C4-2B (cell line): ENCODE results near the gene APH1A.

Experiments used
- H3K27ac ChIP-seq: fragments of 450-650 bp; 2 replicates; pipeline ENCODE4 v1.5.1; 2017
- CTCF ChIP-seq: fragments of 450-650 bp; conservative IDR thresholded peaks from 2 replicates; pipeline ENCODE4 v1.5.1; 2017; ENCODE audit warnings: mild to moderate bottlenecking
- ZFX ChIP-seq: fragments of 450-650 bp; IDR thresholded peaks from 2 replicates; pipeline ENCODE4 v1.6.1; 2017

APH1A gene

GRCh38 chr1:150256554-150257341, 12.1 kb downstream of the APH1A start:
- H3K27ac ChIP-seq, result no peak overlapping the region
- TF ChIP-seq ZFX, result no peak
- no peak for TF ChIP-seq CTCF

GRCh38 chr1:150256198-150256553, 12.6 kb downstream of the APH1A start:
- peak; percentile 58 for TF ChIP-seq CTCF
- no peak for TF ChIP-seq ZFX
- H3K27ac ChIP-seq, result no peak overlapping the region

GRCh38 chr1:150249936-150250335, 18.9 kb downstream of the APH1A start:
- TF ChIP-seq CTCF, result no peak
- TF ChIP-seq ZFX, result no peak
- H3K27ac ChIP-seq, result no peak overlapping the region

- no peak for TF ChIP-seq CTCF
- TF ChIP-seq ZFX, result no peak
- no peak overlapping the region for H3K27ac ChIP-seq
Measured at GRCh38 chr1:150243003-150243402, 25.8 kb downstream of the APH1A start.

- H3K27ac ChIP-seq, result no peak overlapping the region
- TF ChIP-seq CTCF, result no peak
- TF ChIP-seq ZFX, result no peak
Measured at GRCh38 chr1:150237746-150238145, 31.1 kb downstream of the APH1A start.

GRCh38 chr1:150237176-150237575, 31.6 kb downstream of the APH1A start:
- peak overlapping the region; percentile 69 for H3K27ac ChIP-seq

- TF ChIP-seq ZFX (no peak), CTCF (no peak; the same call in 1 of the 2 replicates)
- H3K27ac ChIP-seq, result peak overlapping the region; percentile 69
Measured at GRCh38 chr1:150236614-150237100, 32.2 kb downstream of the APH1A start.
